Caco-2 (cell line): ENCODE data around the gene IL1RAPL1. TPM values are rescaled to one million over a fixed set of nuclear protein-coding genes. Genes with fewer than 3 reads are reported as not detected.

ENCODE experiments used
- BruUV-seq: library from RNA; stranded (reverse); fragments of 400-500 nt; replicated peaks from 2 replicates; lab custom pipeline; 2021; lab: Mats Ljungman, UMichigan
- CTCF ChIA-PET: fragments of 300-600 bp; sonication (Branson Sonifier 250); formaldehyde crosslinking; loops from one replicate; lab custom pipeline; 2022; ENCODE audit warnings: antibody characterized with exemption; lab: Charles Lee
- POLR2A ChIA-PET: fragments of 300-600 bp; sonication (Branson Sonifier 250); formaldehyde crosslinking; loops from one replicate; lab custom pipeline; 2022; ENCODE audit warnings: antibody characterized with exemption; lab: Charles Lee
- DNase-seq, 2 experiments: peaks; one replicate each; pipeline versions ENCODE4 v3.0.0 to v3.0.0-alpha.2; 2020 to 2022
- H3K27me3 ChIP-seq: replicated peaks from 2 replicates; pipeline ENCODE4 v1.6.0; 2011; ENCODE audit warnings: low read length; ENCODE audit not compliant: control insufficient read depth, insufficient read depth
- H3K36me3 ChIP-seq: 2 replicates; pipeline ENCODE4 v1.5.1; 2011; ENCODE audit warnings: low read length; ENCODE audit not compliant: control insufficient read depth, insufficient read depth
- H3K4me1 ChIP-seq: fragments of 250-450 bp; sonication (Bioruptor Pico); 2 replicates; pipeline ENCODE4 v1.5.1; 2020; ENCODE audit warnings: mild to moderate bottlenecking
- H3K4me3 ChIP-seq: 2 replicates; pipeline ENCODE4 v1.5.1; 2011; ENCODE audit warnings: low read depth, mild to moderate bottlenecking, control low read depth, low read length
- H3K9me3 ChIP-seq: fragments of 250-450 bp; sonication (Bioruptor Pico); 2 replicates; pipeline ENCODE4 v1.5.1; 2020; ENCODE audit warnings: mild to moderate bottlenecking, moderate library complexity
- H3K27ac Mint-ChIP-seq: one replicate; pipeline ENCODE4 v1.8.0; 2022; ENCODE audit warnings: mixed read lengths; ENCODE audit not compliant: unreplicated experiment
- H3K27me3 Mint-ChIP-seq: one replicate; pipeline ENCODE4 v1.8.0; 2022; ENCODE audit warnings: mixed read lengths; ENCODE audit not compliant: insufficient read depth, unreplicated experiment
- H3K36me3 Mint-ChIP-seq: one replicate; pipeline ENCODE4 v1.8.0; 2022; ENCODE audit warnings: mild to moderate bottlenecking, mixed read lengths; ENCODE audit not compliant: insufficient read depth, unreplicated experiment
- H3K4me1 Mint-ChIP-seq: one replicate; pipeline ENCODE4 v1.8.0; 2022; ENCODE audit warnings: low read depth, mixed read lengths; ENCODE audit not compliant: unreplicated experiment
- H3K4me3 Mint-ChIP-seq: one replicate; pipeline ENCODE4 v1.8.0; 2022; ENCODE audit warnings: mild to moderate bottlenecking, moderate library complexity, mixed read lengths; ENCODE audit not compliant: unreplicated experiment
- H3K9me3 Mint-ChIP-seq: one replicate; pipeline ENCODE4 v1.8.0; 2022; ENCODE audit warnings: mixed read lengths; ENCODE audit not compliant: unreplicated experiment
- intact Hi-C: fragments of 100-400 bp; cut with micrococcal nuclease; formaldehyde crosslinking; loops from one replicate; pipeline ENCODE4 v1.10.0; 2022; ENCODE audit not compliant: unreplicated experiment
- total RNA-seq: library from RNA; stranded (reverse); gene quantifications from 2 replicates; pipeline ENCODE4 v1.2.3, GENCODE V29; 2022
- TF ChIP-seq, protein P1 (sequence below), 2 experiments: fragments of 200-600 bp in 1 of 2; IDR thresholded peaks; 1 replicate in 1 of 2; 2 replicates in 1 of 2; pipeline versions ENCODE4 v1.5.1 to v1.8.0; 2011 to 2022; ENCODE audit warnings: antibody characterized with exemption in 1 of 2, control low read depth in 1 of 2, inconsistent platforms in 1 of 2, low read depth in 1 of 2, low read length in 1 of 2, mild to moderate bottlenecking in 1 of 2, moderate library complexity in 1 of 2; ENCODE audit not compliant: insufficient read depth in 1 of 2, severe bottlenecking in 1 of 2, unreplicated experiment in 1 of 2

The IL1RAPL1 gene
- total RNA-seq, 1 experiment from 2014 or later = not detected

GRCh38 chrX:29242856-29243255 is 655.6 kb downstream of the IL1RAPL1 start:
- intact Hi-C loops = no loop called here
- H3K36me3 Mint-ChIP-seq = no peaks in the 10 kb centered on the region
- POLR2A ChIA-PET = no interaction called here
- BruUV-seq = no TSS peak
- H3K9me3 ChIP-seq = no peaks in the 10 kb centered on the region
- no peaks in the 10 kb centered on the region for H3K27me3 ChIP-seq
- CTCF ChIA-PET = no interaction called here
- H3K4me3 ChIP-seq = no peak overlapping the region
- TF ChIP-seq, protein P1, sequence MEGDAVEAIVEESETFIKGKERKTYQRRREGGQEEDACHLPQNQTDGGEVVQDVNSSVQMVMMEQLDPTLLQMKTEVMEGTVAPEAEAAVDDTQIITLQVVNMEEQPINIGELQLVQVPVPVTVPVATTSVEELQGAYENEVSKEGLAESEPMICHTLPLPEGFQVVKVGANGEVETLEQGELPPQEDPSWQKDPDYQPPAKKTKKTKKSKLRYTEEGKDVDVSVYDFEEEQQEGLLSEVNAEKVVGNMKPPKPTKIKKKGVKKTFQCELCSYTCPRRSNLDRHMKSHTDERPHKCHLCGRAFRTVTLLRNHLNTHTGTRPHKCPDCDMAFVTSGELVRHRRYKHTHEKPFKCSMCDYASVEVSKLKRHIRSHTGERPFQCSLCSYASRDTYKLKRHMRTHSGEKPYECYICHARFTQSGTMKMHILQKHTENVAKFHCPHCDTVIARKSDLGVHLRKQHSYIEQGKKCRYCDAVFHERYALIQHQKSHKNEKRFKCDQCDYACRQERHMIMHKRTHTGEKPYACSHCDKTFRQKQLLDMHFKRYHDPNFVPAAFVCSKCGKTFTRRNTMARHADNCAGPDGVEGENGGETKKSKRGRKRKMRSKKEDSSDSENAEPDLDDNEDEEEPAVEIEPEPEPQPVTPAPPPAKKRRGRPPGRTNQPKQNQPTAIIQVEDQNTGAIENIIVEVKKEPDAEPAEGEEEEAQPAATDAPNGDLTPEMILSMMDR (IDR thresholded peaks at IDR 0.05; ENCODE audit: insufficient read depth in 1 of 2, low read depth in 1 of 2, low read length in 1 of 2, severe bottlenecking in 1 of 2, unreplicated experiment in 1 of 2) = no peak
- no peak overlapping the region for H3K4me3 Mint-ChIP-seq
- no peaks in the 10 kb centered on the region for H3K36me3 ChIP-seq
- no peaks in the 10 kb centered on the region for H3K9me3 Mint-ChIP-seq
- H3K27ac Mint-ChIP-seq = no peak overlapping the region
- DNase-seq = no peak
- no peaks in the 10 kb centered on the region for H3K4me1 Mint-ChIP-seq
- no peaks in the 10 kb centered on the region for H3K4me1 ChIP-seq
- no peaks in the 10 kb centered on the region for H3K27me3 Mint-ChIP-seq

GRCh38 chrX:29243942-29244341 is 656.7 kb downstream of the IL1RAPL1 start:
- Mint-ChIP-seq H3K4me3 (no peak overlapping the region), H3K4me1 (no peaks in the 10 kb centered on the region), H3K9me3 (no peaks in the 10 kb centered on the region), H3K36me3 (no peaks in the 10 kb centered on the region), H3K27ac (no peak overlapping the region), H3K27me3 (no peaks in the 10 kb centered on the region)
- Histone ChIP-seq H3K27me3 (no peaks in the 10 kb centered on the region), H3K36me3 (no peaks in the 10 kb centered on the region), H3K4me3 (no peak overlapping the region), H3K9me3 (no peaks in the 10 kb centered on the region), H3K4me1 (no peaks in the 10 kb centered on the region)
- TF ChIP-seq, protein P1 (IDR thresholded peaks at IDR 0.05; ENCODE audit: insufficient read depth in 1 of 2, low read depth in 1 of 2, low read length in 1 of 2, severe bottlenecking in 1 of 2, unreplicated experiment in 1 of 2) = no peak
- no peak for DNase-seq
- intact Hi-C loops = no loop called here
- ChIA-PET POLR2A (no interaction called here), CTCF (no interaction called here)
- BruUV-seq = no TSS peak

DNA sequence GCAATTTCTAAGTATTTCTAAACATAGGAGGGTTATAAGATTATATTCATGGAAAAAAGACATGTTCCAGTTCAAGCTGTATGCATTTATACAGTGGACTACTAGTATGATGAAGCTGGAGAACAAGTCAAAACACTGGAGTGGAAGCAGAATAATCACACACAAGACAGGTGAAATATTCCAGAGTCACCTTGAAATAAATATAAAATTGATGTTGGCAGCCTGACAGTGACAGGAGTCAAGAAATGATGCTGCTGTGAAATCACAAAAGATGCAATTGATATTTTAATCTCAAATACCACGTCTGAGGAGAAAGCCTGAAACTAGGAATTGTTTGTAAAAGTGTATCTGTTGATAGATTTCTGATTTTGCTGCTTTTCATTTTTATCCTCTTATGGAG is 667.3 kb downstream of the IL1RAPL1 start:
- no peaks in the 10 kb centered on the region for H3K27me3 Mint-ChIP-seq
- no peak overlapping the region for H3K4me3 Mint-ChIP-seq
- Histone ChIP-seq H3K4me1 (no peaks in the 10 kb centered on the region), H3K36me3 (no peaks in the 10 kb centered on the region), H3K9me3 (no peaks in the 10 kb centered on the region), H3K4me3 (no peak overlapping the region), H3K27me3 (no peaks in the 10 kb centered on the region)
- no TSS peak for BruUV-seq
- TF ChIP-seq, protein P1 (IDR thresholded peaks at IDR 0.05; ENCODE audit: insufficient read depth in 1 of 2, low read depth in 1 of 2, low read length in 1 of 2, severe bottlenecking in 1 of 2, unreplicated experiment in 1 of 2) = no peak
- intact Hi-C loops = no loop called here
- no peak overlapping the region for H3K27ac Mint-ChIP-seq
- no peaks in the 10 kb centered on the region for H3K36me3 Mint-ChIP-seq
- H3K4me1 Mint-ChIP-seq = no peaks in the 10 kb centered on the region
- ChIA-PET CTCF (no interaction called here), POLR2A (no interaction called here)
- no peaks in the 10 kb centered on the region for H3K9me3 Mint-ChIP-seq
- no peak for DNase-seq
